NCI-H748 (cell line): ENCODE measurements around the gene GYG1.
A peak's percentile ranks its signal among the peaks of the same experiment; 100 is the strongest.
"Not testable (repeated sequence)": the region's sequence is repeated elsewhere in the genome, so short reads cannot be mapped to it uniquely, and the experiment has no call there.

Source experiments
- DNase-seq: peaks from one replicate; lab custom pipeline; 2025; ENCODE audit not compliant: unreplicated experiment; lab: John Stamatoyannopoulos, UW

GYG1 gene

GRCh38 chr3:148981273-148981672 is 10.1 kb upstream of the GYG1 start:
- DNase-seq: no peak

DNA sequence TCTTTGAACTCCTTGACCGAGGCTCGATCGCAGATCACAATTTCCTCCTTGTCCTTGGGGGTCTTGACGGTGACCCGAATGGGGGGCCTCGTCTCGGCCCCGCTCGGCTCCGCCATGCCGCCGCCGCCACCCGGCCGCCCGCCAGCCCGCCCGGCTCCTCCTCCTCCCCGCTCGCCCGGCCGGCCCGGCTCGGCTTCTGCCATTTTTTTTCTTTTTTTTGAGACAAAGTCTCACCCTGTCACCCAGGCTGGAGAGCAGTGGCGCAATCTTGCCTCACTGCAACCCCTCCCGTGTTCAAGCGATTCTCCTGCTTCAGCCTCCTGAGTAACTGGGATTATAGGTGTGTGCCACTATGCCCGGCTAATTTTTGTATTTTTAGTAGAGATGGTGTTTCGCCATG is 3.8 kb upstream of the GYG1 start:
- DNase-seq: not testable (repeated sequence)

- peak; percentile 1 for DNase-seq
Measured at GRCh38 chr3:148990236-148990635, 1.1 kb upstream of the GYG1 start.

- DNase-seq: peak; percentile 41
Measured at GRCh38 chr3:148992027-148992634, 791 bp downstream of the GYG1 start.

GRCh38 chr3:148992635-148993255 is 1.4 kb downstream of the GYG1 start:
- DNase-seq: no peak

DNA sequence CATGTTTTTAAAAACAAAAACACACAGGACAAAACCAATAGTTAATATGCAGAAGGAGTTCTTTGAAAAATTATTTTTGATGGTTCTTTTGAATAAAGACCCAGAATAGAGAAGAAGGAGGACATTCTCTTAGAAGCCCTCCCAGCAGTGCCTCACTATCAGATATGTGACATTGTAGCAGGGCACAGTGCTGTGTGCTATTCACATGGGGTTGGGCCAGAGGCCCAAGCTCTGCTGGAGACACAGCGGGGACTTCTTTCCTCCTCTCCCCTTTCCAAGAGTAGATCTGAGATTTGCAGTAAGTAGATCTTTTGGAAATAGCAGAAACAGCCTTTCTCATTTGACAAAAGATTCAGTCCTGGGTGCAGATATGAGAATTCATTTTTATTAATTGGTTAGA is 6.3 kb downstream of the GYG1 start:
- no peak for DNase-seq

DNA sequence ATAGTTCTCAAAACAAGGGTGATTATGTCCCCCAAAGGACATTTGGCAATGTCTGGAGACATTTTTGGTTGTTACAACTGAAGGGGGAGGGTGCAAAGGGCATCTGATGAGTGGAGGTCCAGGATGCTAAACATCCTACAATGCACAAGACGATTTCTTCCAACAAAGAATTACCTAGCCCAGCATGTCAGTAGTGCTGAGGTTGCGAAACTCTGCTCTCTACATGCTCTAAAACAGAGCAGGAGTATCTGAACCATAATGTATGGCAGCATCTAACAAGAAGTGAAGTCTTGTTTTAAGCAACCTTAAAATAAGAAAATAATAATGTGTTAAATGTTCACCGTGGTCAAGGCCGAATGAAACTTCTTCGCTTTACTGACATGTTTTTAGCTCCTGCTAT is 7.0 kb downstream of the GYG1 start:
- DNase-seq: no peak

DNA sequence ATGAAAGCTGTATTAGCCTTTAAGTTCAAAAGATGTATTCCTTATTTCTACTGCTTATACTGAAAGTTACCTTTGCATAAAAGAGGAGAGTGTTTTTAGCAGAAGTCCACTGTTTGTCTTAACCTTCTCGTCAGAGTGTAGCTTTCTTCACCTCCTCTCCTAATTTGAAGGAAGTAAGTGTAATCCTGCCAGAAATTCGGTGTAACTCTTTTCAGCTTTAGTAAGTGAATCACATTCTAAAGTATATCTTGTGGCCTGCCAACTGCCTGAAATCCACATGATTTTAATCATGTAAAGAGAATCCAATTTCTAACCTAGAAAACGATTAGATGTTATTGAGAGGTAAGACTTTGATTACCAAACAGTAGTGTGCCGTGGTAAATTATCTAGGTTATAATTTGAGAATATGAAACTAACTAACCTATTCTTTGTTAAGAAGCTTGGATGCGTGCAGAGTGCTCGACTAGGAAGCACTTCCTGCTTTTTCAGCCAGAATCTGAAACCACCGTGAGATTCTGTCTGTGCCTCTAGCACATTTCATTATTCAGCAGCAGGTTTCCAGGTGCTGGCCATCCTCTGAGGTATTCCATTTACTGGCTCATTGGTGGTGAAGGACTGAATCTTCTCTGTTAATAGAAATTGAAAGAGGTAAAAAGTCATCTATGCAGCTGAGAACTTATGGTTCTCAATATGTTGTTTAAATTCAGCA is 7.5 kb downstream of the GYG1 start:
- DNase-seq: no peak

DNA sequence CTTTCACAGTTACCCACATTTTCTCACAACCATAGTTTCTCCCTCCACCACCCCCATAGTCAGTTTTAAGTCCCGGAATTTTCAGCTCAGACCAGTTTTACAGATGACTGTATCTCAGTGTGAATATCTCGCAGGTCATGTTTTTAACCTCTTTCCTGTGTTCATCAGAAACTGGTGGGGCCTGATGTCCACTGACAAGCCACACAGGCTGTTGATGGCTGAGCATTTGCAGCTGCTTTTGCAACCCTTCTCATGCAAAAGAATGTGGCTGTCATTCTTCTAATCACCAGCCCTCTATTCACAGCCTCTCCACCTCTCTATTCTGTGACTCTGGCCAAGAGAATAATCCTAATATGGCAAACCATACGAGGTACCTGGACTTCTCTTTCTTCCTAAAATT is 8.5 kb downstream of the GYG1 start:
- DNase-seq: no peak

DNA sequence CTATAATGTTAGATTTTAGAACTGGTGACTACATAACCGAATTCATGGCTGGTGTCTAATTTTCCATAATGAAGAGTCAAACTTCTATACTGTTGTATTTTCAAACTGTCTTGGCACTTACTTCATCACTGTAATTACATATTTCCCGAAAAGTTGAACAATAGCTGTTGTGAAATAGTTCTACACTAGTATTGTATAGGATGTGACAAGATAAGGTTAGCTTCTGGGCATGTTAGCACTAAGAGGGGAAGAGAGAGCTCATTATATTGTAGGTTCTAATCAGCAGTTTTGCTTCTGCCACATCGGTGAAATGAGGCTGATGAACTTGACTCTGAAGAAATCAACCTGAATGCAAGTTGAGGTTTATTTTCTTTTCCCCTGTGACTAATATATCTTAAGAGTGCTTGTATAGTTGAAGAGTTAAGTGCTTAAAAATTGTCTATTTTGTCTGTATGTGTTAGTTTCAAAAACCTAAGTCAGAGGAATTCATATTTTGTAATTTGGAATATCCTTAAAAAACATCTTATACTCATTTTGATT is 8.9 kb downstream of the GYG1 start:
- no peak for DNase-seq

GRCh38 chr3:149001727-149002126 is 10.4 kb downstream of the GYG1 start:
- no peak for DNase-seq

GRCh38 chr3:149003653-149004305 is 12.4 kb downstream of the GYG1 start:
- DNase-seq: peak; percentile 79

DNA sequence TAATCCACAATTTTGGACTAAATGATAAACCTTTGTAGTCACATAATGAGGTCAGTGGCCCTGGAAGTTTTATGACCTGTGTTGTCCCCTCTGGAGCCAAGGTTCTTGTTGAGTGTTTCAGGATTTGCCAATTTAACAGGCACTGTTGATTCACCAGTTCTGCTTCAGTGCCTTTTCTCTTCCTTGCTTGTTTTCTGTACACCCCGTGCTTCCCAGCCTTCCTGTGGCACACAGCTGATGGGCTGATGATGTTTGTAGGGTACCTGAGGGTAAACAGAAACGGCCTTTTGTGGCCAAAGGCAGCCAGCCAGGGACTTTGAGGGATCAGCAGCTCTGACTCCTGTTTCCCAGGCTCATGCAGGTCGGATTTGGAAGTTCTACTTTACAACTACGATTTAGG is 13.3 kb downstream of the GYG1 start:
- peak; percentile 81 for DNase-seq

GRCh38 chr3:149005416-149005815 is 14.1 kb downstream of the GYG1 start:
- DNase-seq: no peak

GRCh38 chr3:149007567-149008257 is 16.4 kb downstream of the GYG1 start:
- no peak for DNase-seq

DNA sequence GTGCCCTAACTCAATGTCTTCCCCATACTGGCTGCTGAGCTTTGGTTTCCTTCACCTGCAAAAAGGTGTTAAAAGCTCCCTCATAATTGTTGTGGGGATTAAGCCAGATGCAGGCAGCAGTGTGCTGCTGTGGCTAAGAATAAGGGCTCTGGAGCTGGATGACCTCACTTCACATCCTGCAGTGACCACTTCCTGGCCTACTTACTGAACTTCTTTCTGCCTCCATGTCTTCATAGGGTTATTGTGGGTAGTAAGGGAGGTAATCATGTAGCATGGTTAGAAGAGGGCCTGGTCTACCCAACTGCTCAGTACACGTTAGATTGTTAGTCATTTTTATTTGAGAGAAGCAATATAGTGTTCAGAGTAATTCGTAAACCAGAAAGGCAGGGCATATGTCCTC is 18.4 kb downstream of the GYG1 start:
- DNase-seq: no peak

- no peak for DNase-seq
Measured at GRCh38 chr3:149010504-149010951, 19.2 kb downstream of the GYG1 start.

DNA sequence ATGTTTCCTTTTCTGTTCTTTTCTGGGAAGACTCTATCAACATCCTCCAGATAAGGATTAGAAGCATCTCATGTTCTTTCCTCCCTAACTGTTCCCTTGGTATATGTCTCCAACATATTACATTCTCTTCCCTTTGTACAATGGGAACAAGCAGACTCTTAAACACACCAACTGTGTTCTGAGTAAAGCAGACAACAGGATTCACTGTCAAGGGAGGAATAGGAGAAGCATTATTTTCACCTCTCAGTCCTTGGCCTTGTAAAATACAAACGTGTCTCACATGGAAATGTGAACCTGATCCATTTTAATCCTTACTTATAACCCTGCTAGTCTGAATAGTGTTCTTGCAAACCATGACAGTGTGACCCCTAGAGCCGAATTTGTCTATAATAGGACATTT is 19.6 kb downstream of the GYG1 start:
- no peak for DNase-seq

GRCh38 chr3:149011676-149012075 is 20.3 kb downstream of the GYG1 start:
- DNase-seq: no peak

GRCh38 chr3:149013726-149014125 is 22.4 kb downstream of the GYG1 start:
- DNase-seq: no peak

DNA sequence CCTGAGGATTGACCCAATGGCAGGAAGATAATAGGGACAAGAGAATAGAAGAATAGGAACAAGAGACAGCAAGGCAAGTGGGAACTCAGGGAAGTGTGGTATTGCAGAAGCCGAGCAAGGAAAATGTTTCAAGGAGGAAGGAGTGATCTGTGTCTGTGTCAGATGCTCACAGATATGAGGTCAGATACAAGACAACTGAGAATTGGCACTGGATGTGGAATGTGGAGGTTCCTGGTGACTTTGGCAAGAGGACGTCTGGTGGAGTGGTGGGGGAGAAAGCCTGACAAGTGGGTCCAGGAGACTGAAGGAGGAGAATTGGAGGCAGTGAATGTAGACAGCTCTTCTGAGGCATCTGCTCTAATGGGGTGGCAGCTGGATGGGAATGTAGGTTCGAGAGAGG is 24.1 kb downstream of the GYG1 start:
- DNase-seq: no peak
